NT2/D1 (cell line): Measurements from ENCODE around the gene AGA.

Experiments used
- SUZ12 ChIP-seq: IDR thresholded peaks from 2 replicates; pipeline ENCODE4 v1.6.1; 2011; ENCODE audit not compliant: insufficient read length, insufficient read depth; ENCODE audit errors: extremely low read depth
- YY1 ChIP-seq: IDR thresholded peaks from 2 replicates; pipeline ENCODE4 v1.6.1; 2011; ENCODE audit not compliant: insufficient read length, insufficient read depth
- ZNF274 ChIP-seq: IDR thresholded peaks from 2 replicates; pipeline ENCODE4 v1.6.1; 2011; ENCODE audit warnings: mild to moderate bottlenecking, low read depth, low read length

DNA sequence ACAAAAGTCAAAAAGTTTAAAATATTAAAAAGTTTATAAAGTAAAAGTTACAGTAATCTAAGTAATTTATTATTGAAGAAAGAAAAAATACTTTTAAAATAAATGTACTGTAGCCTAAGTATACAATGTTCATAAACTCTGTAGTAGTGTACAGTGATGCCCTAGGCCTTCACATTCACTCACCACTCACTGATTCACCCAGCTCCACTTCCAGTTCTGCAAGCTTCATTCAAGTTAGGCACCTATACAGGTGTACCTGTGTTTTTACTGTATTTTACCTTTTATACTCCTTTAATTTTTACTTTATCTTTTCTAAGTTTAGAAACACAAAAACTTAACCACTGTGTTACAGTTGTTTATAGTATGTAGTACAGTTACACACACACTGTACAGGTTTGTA is 40.1 kb upstream of the AGA start:
- TF ChIP-seq YY1 (no peak), ZNF274 (no peak), SUZ12 (no peak)
